K562 (cell line): ENCODE results near the gene TRDN. TPM values are rescaled to one million over a fixed set of nuclear protein-coding genes. Genes with fewer than 3 reads are reported as not detected.

Source experiments
- ATAC-seq: fragments of 200-7000 bp; cut with Tn5 transposase; 3 replicates; pipeline ENCODE4 v1.9.1; 2020; ENCODE audit warnings: moderate library complexity
- BruUV-seq: library from RNA; stranded (reverse); fragments of 400-500 nt; replicated peaks from 2 replicates; lab custom pipeline; 2021; lab: Mats Ljungman, UMichigan
- CTCF ChIA-PET: fragments of 300-600 bp; formaldehyde crosslinking; extraction: SDS; loops from one replicate; lab custom pipeline; 2021; ENCODE audit warnings: low intra/inter-chr PET ratio; lab: Yijun Ruan, JAX
- POLR2A ChIA-PET: fragments of 300-600, 350-650 bp; sonication (Branson Sonifier 250); formaldehyde crosslinking; extraction: SDS; loops from one replicate; lab custom pipeline; 2021; ENCODE audit warnings: antibody characterized with exemption, inconsistent platforms; lab: Yijun Ruan, JAX
- DNase-seq, 4 experiments: peaks; one replicate each; pipeline versions ENCODE4 v3.0.0 to v3.0.0-alpha.2; 2011 to 2018; ENCODE audit warnings: low spot score in 3 of 4, mixed read lengths in 3 of 4; ENCODE audit errors: extremely low read depth in 1 of 4
- FAIRE-seq: peaks from 2 replicates; lab custom pipeline; 2011; peaks lifted over from hg19 to GRCh38; lab: Jason Lieb, UNC
- H2AFZ ChIP-seq: 2 replicates; pipeline ENCODE4 v1.6.0; 2011; ENCODE audit warnings: low read depth, low read length, control low read depth, inconsistent platforms
- H3K27ac ChIP-seq: fragments of 200-600 bp; 3 replicates; pipeline ENCODE4 v1.8.0; 2011; ENCODE audit warnings: low read depth, mild to moderate bottlenecking, control low read depth, inconsistent platforms, low read length, moderate library complexity, mixed read lengths; ENCODE audit errors: extremely low read depth
- H3K27me3 ChIP-seq, 2 experiments: fragments of 300-600 bp in 1 of 2; 2 replicates in 1 of 2; 3 replicates in 1 of 2; pipeline versions ENCODE4 v1.6.0 to v1.8.0; 2011; ENCODE audit warnings: inconsistent platforms in 2 of 2, low read length in 2 of 2, mild to moderate bottlenecking in 1 of 2, mixed read lengths in 1 of 2, moderate library complexity in 1 of 2; ENCODE audit not compliant: control insufficient read depth in 2 of 2, insufficient read depth in 2 of 2
- H3K36me3 ChIP-seq: fragments of 300-600 bp; 3 replicates; pipeline ENCODE4 v1.8.0; 2011; ENCODE audit warnings: mild to moderate bottlenecking, low read length, inconsistent platforms; ENCODE audit not compliant: control insufficient read depth, insufficient read depth
- H3K4me1 ChIP-seq, 2 experiments: fragments of 200-600 bp in 1 of 2; replicated peaks in 1 of 2; 2 replicates in 1 of 2; 3 replicates in 1 of 2; pipeline versions ENCODE4 v1.5.1 to v1.8.0; 2011; ENCODE audit warnings: inconsistent platforms in 2 of 2, low read length in 2 of 2, mild to moderate bottlenecking in 1 of 2, mixed read lengths in 1 of 2, moderate library complexity in 1 of 2; ENCODE audit not compliant: control insufficient read depth in 2 of 2, insufficient read depth in 2 of 2
- H3K4me2 ChIP-seq: 2 replicates; pipeline ENCODE4 v1.6.1; 2011; ENCODE audit warnings: low read length, control low read depth, inconsistent platforms, mixed read lengths; ENCODE audit not compliant: insufficient read depth
- H3K4me3 ChIP-seq: fragments of 200-600 bp; sonication (generic), shearing (Covaris generic); 2 replicates; pipeline ENCODE4 v1.5.1; 2016; ENCODE audit warnings: control low read depth, inconsistent platforms
- H3K79me2 ChIP-seq: fragments of 200-600 bp; 3 replicates; pipeline ENCODE4 v1.8.0; 2011; ENCODE audit warnings: low read length, inconsistent platforms; ENCODE audit not compliant: control insufficient read depth, insufficient read depth
- H3K9ac ChIP-seq, 2 experiments: 2 replicates each; pipeline versions ENCODE4 v1.6.0 to v1.6.1; 2011; ENCODE audit warnings: low read depth in 2 of 2, low read length in 2 of 2, control low read depth in 1 of 2, inconsistent platforms in 1 of 2, mild to moderate bottlenecking in 1 of 2, mixed read lengths in 1 of 2; ENCODE audit not compliant: insufficient read depth in 1 of 2
- H3K9me1 ChIP-seq: one replicate; pipeline ENCODE4 v1.6.0; 2011; ENCODE audit warnings: inconsistent platforms, mild to moderate bottlenecking, low read length, moderate library complexity; ENCODE audit not compliant: control insufficient read depth, insufficient read depth
- H3K9me3 ChIP-seq: replicated peaks from 2 replicates; pipeline ENCODE4 v1.5.1; 2011; ENCODE audit warnings: low read depth, low read length, inconsistent platforms; ENCODE audit not compliant: control insufficient read depth, insufficient read depth
- H4K20me1 ChIP-seq: replicated peaks from 2 replicates; pipeline ENCODE4 v1.6.1; 2011; ENCODE audit warnings: low read length, inconsistent platforms, mixed read lengths; ENCODE audit not compliant: control insufficient read depth, insufficient read depth
- FOXJ3 ChIP-seq: sonication (generic); formaldehyde crosslinking; IDR thresholded peaks from 2 replicates; pipeline ENCODE4 v1.4.0; 2020; ENCODE audit warnings: mild to moderate bottlenecking, missing genetic modification reagents
- FUS ChIP-seq: fragments of 200-400 bp; formaldehyde crosslinking; optimal IDR thresholded peaks from 2 replicates; pipeline ENCODE3; 2017; ENCODE audit warnings: low read depth, low read length
- GABPB2 ChIP-seq: fragments of 250-450 bp; sonication (Bioruptor Pico); conservative IDR thresholded peaks from 2 replicates; pipeline ENCODE4 v1.5.1; 2021; ENCODE audit warnings: mild to moderate bottlenecking
- HNRNPL ChIP-seq: fragments of 200-400 bp; formaldehyde crosslinking; IDR thresholded peaks from 2 replicates; pipeline ENCODE4 v1.6.1; 2017; ENCODE audit warnings: low read depth, mild to moderate bottlenecking, low read length
- MED1 ChIP-seq: sonication (generic); formaldehyde crosslinking; IDR thresholded peaks from 2 replicates; pipeline ENCODE4 v1.8.1; 2023; ENCODE audit warnings: missing genetic modification reagents, borderline replicate concordance
- POU5F1 ChIP-seq: fragments of 150-350 bp; IDR thresholded peaks from 2 replicates; pipeline ENCODE4 v1.6.1; 2014; ENCODE audit warnings: borderline replicate concordance, low read length, low read depth, mild to moderate bottlenecking; ENCODE audit not compliant: partially characterized antibody
- WGBS: fragments of 100-300 bp; shearing (Covaris generic); methylation state at CpG from one replicate; pipeline ENCODE4 v1.1.6; 2016; ENCODE audit warnings: low coverage, mixed read lengths; ENCODE audit not compliant: insufficient coverage; ENCODE audit errors: missing lambda C conversion rate; 5-methylcytosine and 5-hydroxymethylcytosine counted together
- in situ Hi-C: fragments of 300-500 bp; cut with MboI; formaldehyde crosslinking; loops from 4 replicates; pipeline ENCODE4 v1.15.0; 2018; ENCODE audit warnings: inconsistent platforms, mixed read lengths
- intact Hi-C: fragments of 100-400 bp; cut with micrococcal nuclease; formaldehyde crosslinking; loops from 2 replicates; pipeline ENCODE4 v1.14.2; 2022
- polyA plus RNA-seq, 8 experiments: library from polyadenylated mRNA; depleted of rRNA in 4 of 8; stranded (reverse) in 5 of 8; unstranded in 3 of 8; fragments of >200 nt; fragmentation: Nextera tagmentation in 2 of 8; fragmentation: Illumina TruSeq in 1 of 8; extraction: Ambion mirVana in 2 of 8; extraction: Trizol in 1 of 8; gene quantifications; 2 replicates each; pipeline versions ENCODE4 v1.2.1 to v1.2.3, GENCODE V29; 2011 to 2014; ENCODE audit warnings: inconsistent platforms in 1 of 8, missing spikeins in 1 of 8
- total RNA-seq, 7 experiments: library from RNA; depleted of rRNA in 6 of 7; stranded (reverse); fragments of >200 nt in 6 of 7; fragmentation: Illumina TruSeq in 2 of 7; extraction: Trizol in 2 of 7; gene quantifications; 2 replicates each; pipeline versions ENCODE4 v1.2.1 to v1.2.3, GENCODE V29; 2011 to 2021; ENCODE audit warnings: low replicate concordance in 1 of 7
- TF ChIP-seq, protein P1 (sequence below): fragments of 450-650 bp; formaldehyde crosslinking; IDR thresholded peaks from 2 replicates; pipeline ENCODE4 v1.4.0; 2022; ENCODE audit warnings: missing genetic modification characterization

Gene TRDN
- total and polyA plus RNA-seq, 9 of the 15 experiments (the other 6 are each of a cell fraction or from before 2014, with no cell fraction given): 0.05 to 0.50 (median 0.16) TPM

DNA sequence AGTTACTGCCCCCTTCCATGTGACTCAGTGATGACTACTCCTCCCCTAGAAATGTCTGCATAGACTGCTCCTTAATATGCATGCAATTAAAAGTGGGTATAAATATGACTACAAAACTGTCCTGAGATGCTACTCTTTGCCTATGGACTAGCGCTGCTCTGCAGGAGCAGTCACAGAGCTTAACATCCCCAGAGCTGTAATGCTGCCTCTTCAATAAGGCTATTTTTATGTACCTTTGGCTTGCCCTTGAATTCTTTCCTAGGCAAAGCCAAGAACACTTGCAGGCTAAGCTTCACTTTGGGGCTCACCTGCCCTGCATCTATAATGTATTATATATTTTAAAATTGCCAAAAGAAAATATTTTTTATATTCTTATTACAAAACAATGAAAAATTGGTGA is 341.6 kb downstream of the TRDN start:
- CTCF ChIA-PET: no interaction called here
- no peak for FAIRE-seq
- Histone ChIP-seq H3K9me3 (no peaks in the 10 kb centered on the region; the same call in 1 of the 2 replicates), H3K4me2 (no peak overlapping the region), H3K79me2 (no peaks in the 10 kb centered on the region), H3K4me1 (no peaks in the 10 kb centered on the region), H4K20me1 (no peaks in the 10 kb centered on the region), H3K36me3 (no peaks in the 10 kb centered on the region), H3K9me1 (no peaks in the 10 kb centered on the region), H3K27me3 (no peaks in the 10 kb centered on the region), H3K4me3 (no peak overlapping the region), H3K9ac (no peak overlapping the region), H2AFZ (no peak overlapping the region), H3K27ac (no peak overlapping the region)
- POLR2A ChIA-PET: interaction anchor here (0.7 kb wide), 1 partner anchor 555 kb away, joined by 3 read pairs; no protein-coding TSS in a partner anchor
- no TSS peak for BruUV-seq
- no peak for TF ChIP-seq POU5F1
- no peak for TF ChIP-seq MED1 (CRISPR knock-in tag)
- no peak for TF ChIP-seq FOXJ3 (CRISPR knock-in tag)
- TF ChIP-seq HNRNPL: no peak
- TF ChIP-seq GABPB2: no peak
- TF ChIP-seq, protein P1, sequence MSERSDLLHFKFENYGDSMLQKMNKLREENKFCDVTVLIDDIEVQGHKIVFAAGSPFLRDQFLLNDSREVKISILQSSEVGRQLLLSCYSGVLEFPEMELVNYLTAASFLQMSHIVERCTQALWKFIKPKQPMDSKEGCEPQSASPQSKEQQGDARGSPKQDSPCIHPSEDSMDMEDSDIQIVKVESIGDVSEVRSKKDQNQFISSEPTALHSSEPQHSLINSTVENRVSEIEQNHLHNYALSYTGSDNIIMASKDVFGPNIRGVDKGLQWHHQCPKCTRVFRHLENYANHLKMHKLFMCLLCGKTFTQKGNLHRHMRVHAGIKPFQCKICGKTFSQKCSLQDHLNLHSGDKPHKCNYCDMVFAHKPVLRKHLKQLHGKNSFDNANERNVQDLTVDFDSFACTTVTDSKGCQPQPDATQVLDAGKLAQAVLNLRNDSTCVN: no peak
- TF ChIP-seq FUS: no peak
- in situ Hi-C loops: no loop called here
- no peak for ATAC-seq
- intact Hi-C loops: no loop called here
- DNase-seq: no peak
- WGBS: 31% methylated on average over 1 of the region's 1 CpG
